Right atrium auricular region (tissue), 2 donors: ENCODE measurements around the gene ZFYVE28. TPM values are rescaled to one million over a fixed set of nuclear protein-coding genes. Genes with fewer than 3 reads are reported as not detected.

Experiments used
- DNase-seq: peaks from one replicate; pipeline ENCODE4 v3.0.0-alpha.2; 2019; ENCODE audit warnings: low spot score
- H3K27ac ChIP-seq, 2 donors: fragments of 200-600 bp; sonication (generic); 1 replicate in 1 of 2; 2 replicates in 1 of 2; pipeline ENCODE4 v1.5.1; 2016 to 2019
- H3K27me3 ChIP-seq, 2 donors: fragments of 200-600 bp; sonication (generic); one replicate each; pipeline versions ENCODE4 v1.5.1 to v1.6.0; 2017 to 2019
- H3K36me3 ChIP-seq: fragments of 200-600 bp; sonication (generic); one replicate; pipeline ENCODE4 v1.5.1; 2016
- H3K4me1 ChIP-seq, 2 donors: fragments of 200-600 bp; sonication (generic); one replicate each; pipeline versions ENCODE4 v1.5.1 to v1.6.0; 2017 to 2019
- H3K4me3 ChIP-seq, 2 donors: fragments of 200-600 bp; sonication (generic); 1 replicate in 1 of 2; 2 replicates in 1 of 2; pipeline ENCODE4 v1.5.1; 2017 to 2019; ENCODE audit warnings: mild to moderate bottlenecking in 1 of 2, moderate library complexity in 1 of 2
- H3K9me3 ChIP-seq, 2 donors: fragments of 200-600 bp; sonication (generic); one replicate each; pipeline ENCODE4 v1.5.1; 2019
- total RNA-seq, 2 donors: library from RNA; depleted of rRNA; stranded (reverse); fragments of >200 nt; gene quantifications; one replicate each; pipeline ENCODE4 v1.1.0, GENCODE V29; 2016
- TF ChIP-seq, protein P1 (sequence below), 2 donors: fragments of 200-600 bp; sonication (generic); IDR thresholded peaks; one replicate each; pipeline ENCODE4 v1.5.1; 2019; ENCODE audit warnings: antibody characterized with exemption in 2 of 2

Gene ZFYVE28
- total RNA-seq, 2 donors from 2014 or later = 3.4 to 6.0 TPM

DNA sequence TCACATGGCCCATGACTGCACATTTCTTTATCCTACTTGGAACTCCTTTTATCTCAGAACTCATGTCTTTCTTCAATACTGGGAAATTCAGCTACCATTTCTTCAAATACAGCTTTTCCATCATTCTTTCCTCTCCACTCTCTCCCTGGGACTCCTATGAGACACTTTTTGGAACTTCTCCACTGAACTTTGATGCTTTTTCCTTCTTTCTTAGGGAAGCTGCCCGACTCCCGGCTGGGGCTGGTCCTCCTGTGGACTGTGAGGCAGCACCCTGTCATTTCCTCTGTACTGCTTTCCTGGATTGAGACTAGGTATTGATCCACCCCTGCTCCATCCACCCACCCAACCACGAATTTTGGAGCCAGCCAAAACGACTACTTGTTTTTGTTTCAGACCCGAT is 40.0 kb downstream of the ZFYVE28 start:
- no peaks in the 10 kb centered on the region for H3K9me3 ChIP-seq

GRCh38 chr4:2377241-2377640 is 41.2 kb downstream of the ZFYVE28 start:
- TF ChIP-seq, protein P1, sequence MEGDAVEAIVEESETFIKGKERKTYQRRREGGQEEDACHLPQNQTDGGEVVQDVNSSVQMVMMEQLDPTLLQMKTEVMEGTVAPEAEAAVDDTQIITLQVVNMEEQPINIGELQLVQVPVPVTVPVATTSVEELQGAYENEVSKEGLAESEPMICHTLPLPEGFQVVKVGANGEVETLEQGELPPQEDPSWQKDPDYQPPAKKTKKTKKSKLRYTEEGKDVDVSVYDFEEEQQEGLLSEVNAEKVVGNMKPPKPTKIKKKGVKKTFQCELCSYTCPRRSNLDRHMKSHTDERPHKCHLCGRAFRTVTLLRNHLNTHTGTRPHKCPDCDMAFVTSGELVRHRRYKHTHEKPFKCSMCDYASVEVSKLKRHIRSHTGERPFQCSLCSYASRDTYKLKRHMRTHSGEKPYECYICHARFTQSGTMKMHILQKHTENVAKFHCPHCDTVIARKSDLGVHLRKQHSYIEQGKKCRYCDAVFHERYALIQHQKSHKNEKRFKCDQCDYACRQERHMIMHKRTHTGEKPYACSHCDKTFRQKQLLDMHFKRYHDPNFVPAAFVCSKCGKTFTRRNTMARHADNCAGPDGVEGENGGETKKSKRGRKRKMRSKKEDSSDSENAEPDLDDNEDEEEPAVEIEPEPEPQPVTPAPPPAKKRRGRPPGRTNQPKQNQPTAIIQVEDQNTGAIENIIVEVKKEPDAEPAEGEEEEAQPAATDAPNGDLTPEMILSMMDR (IDR thresholded peaks at IDR 0.05) = no peak

More for the DNA sequence above, 40.0 kb downstream of the ZFYVE28 start:
- no peak for DNase-seq
- Histone ChIP-seq H3K36me3 (no peaks in the 10 kb centered on the region), H3K27ac (no peak overlapping the region), H3K4me3 (no peak overlapping the region), H3K4me1 (no peaks in the 10 kb centered on the region), H3K27me3 (no peaks in the 10 kb centered on the region)
- TF ChIP-seq, protein P1 (IDR thresholded peaks at IDR 0.05) = no peak

DNA sequence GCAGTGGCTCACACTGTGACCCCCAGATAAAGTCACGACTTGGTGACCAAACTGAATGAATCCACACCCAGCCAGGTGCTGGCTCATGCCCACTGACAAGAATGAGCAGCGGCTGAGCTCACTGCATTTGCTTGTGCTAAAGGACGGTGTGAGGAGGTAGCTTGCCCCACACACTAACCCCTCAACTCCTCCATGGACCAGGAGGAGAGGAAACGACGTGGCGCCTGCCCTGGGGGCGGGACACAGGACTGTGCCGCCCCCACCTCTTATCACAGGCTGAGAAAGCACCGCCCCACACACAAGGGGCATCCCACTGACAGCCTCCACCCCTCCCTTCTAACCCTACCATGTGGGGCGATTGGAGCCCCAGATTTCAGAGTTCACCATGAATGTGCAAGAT is 43.0 kb downstream of the ZFYVE28 start:
- Histone ChIP-seq H3K9me3 (no peaks in the 10 kb centered on the region), H3K4me3 (no peak overlapping the region), H3K36me3 (no peaks in the 10 kb centered on the region), H3K27ac (no peak overlapping the region), H3K4me1 (no peaks in the 10 kb centered on the region), H3K27me3 (no peaks in the 10 kb centered on the region)
- TF ChIP-seq, protein P1 (IDR thresholded peaks at IDR 0.05) = no peak
- no peak for DNase-seq

More at GRCh38 chr4:2377241-2377640, 41.2 kb downstream of the ZFYVE28 start:
- Histone ChIP-seq H3K4me3 (no peak overlapping the region), H3K27me3 (no peaks in the 10 kb centered on the region), H3K4me1 (no peaks in the 10 kb centered on the region), H3K36me3 (no peaks in the 10 kb centered on the region), H3K27ac (no peak overlapping the region), H3K9me3 (no peaks in the 10 kb centered on the region)
- DNase-seq = no peak

- Histone ChIP-seq H3K27me3 (no peaks in the 10 kb centered on the region), H3K36me3 (no peaks in the 10 kb centered on the region), H3K9me3 (peaks cover 0 to 8% of the 10 kb centered on the region in 2 donors), H3K27ac (no peak overlapping the region), H3K4me1 (no peaks in the 10 kb centered on the region), H3K4me3 (no peak overlapping the region)
- TF ChIP-seq, protein P1 (IDR thresholded peaks at IDR 0.05) = no peak
- no peak for DNase-seq
Measured at GRCh38 chr4:2373532-2373931, 44.9 kb downstream of the ZFYVE28 start.

GRCh38 chr4:2372488-2373030 is 45.9 kb downstream of the ZFYVE28 start:
- no peaks in the 10 kb centered on the region for H3K4me1 ChIP-seq
- no peaks in the 10 kb centered on the region for H3K27me3 ChIP-seq
- TF ChIP-seq, protein P1 (IDR thresholded peaks at IDR 0.05) = no peak
- H3K9me3 ChIP-seq = peaks cover 0 to 10% of the 10 kb centered on the region in 2 donors
- no peak overlapping the region for H3K4me3 ChIP-seq
- no peaks in the 10 kb centered on the region for H3K36me3 ChIP-seq
- no peak overlapping the region for H3K27ac ChIP-seq
- DNase-seq = no peak
